Amygdala (tissue), 56 donors: ENCODE measurements around the gene PCIF1.
A peak's percentile ranks its signal among the peaks of the same experiment; 100 is the strongest.
"Not testable (repeated sequence)": the region's sequence is repeated elsewhere in the genome, so short reads cannot be mapped to it uniquely, and the experiment has no call there.

Source experiments
- DNase-seq, 56 donors: peaks; one replicate each; lab custom pipeline; 2025; lab: John Stamatoyannopoulos, UW

Gene PCIF1

DNA sequence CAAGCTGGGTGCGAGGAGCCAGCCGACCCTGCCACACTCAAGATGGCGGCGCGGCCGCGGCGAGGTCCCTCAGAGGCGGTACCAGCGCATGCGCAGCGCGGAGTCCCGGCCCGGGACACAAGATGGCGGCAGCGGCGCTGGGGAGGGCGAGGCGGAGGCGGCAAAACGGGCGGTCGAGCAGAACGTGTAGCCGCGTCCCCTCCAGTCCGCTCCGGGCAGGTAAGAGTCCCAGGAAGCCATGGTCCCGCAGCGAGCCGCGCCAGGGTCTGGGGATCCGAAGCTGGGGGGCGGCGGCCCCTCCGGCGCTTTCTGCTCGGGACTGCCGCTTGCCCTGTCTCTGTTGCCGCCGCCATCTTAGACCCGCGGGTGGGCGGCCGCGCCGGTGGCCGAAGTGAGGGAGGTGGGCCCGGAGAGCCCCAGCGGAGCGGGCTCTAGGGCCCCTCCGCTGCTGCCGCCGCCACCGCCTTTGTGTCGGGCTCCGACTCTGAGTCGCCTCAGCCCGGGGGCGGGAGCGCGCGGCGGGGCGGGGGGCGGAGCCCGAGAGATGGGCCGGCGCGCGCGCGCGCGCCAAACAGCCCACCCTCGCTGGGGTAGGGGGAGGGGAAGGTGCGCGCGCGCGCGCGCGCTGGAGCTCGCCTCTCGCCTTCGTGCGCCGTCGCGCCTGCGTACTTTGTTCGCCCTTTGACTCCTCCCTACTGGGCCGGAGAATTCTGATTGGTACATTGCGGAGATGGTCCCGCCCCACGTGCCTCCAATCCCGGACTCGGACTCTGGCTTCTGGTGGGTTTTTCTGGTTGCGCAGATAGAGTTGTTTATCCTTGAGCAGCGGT lies at the start of gene PCIF1:
Gene PCIF1, plus strand, starts transcription at position 98 of the 830 bp plus-strand sequence. CDS start 4,317 bp downstream, outside the sequence.
- peak; percentile 80 to 98 (median 95) for DNase-seq

GRCh38 chr20:45886590-45887345 lies 47.7 kb upstream of the PCIF1 start:
- DNase-seq: no peak

GRCh38 chr20:45887346-45887715 lies 47.2 kb upstream of the PCIF1 start, which contains the start of gene SPATA25:
Gene SPATA25 (minus strand): TSS chr20:45887622. CDS start chr20:45887590, 32 bp downstream.
- no peak for DNase-seq

DNA sequence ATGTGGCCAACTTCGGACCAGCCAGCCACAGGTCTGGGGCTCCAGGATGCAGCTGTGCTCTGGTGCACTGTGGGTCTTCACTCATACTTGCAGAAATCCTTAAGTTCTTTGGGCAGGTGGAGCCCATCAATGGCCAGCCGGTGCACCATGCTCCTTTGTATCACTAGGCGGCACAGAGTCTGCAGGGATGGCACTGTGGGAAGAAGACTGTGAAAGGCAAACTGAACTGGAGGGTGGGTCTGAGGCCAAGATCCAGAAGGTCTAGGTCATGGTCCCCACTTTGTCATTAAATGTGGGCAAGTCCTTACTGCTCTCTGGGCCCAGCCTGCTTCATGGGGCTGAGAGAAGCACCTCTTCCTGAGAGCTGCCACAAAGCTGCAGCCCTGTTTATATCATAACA lies 45.8 kb upstream of the PCIF1 start:
- no peak for DNase-seq

DNA sequence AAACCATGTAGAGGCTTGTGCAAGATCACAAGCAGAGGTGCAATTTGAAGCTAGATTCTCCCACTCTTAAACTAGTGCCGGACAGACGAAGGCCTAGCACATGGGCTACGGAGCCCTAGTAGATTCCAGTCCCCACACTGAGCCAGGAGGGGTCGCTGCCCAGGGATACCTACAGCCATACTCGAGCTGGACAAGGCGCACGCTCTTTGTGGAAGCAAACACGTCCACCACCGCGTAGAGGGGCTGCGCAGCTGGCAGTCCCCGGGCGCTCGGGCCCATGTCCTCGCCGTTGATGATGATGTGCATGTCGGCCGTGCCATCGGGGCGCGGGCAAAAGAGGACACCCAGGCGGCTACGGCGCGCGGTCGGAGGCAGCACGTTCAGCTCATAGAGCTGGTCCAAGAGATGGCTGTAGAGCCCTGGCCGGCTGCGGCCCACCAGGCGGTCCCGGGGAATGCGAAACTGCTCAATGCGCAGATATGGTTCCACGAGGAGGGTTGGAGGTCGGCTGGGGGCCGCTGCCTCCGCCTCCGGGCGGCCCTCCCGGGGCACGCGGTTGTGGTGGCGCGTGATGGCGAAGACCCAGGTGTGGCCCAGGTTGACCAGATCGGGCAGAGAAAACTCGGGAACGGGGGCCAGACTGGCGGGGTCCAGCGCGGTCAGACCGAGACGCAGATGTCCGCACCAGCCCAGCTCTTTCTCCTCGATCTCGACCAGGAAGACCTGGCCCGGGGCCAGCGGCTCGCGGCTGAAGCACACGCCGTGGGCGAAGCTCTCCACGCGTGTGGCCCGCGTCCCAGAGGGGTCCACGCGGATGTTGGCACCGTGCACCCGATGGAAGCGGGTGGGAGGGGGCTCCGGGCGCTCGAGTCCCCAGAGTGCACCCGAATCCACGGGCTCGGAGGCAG lies 44.2 kb upstream of the PCIF1 start:
- DNase-seq: peak in 52 of 56 donors; percentile 14 to 76 (median 46)

DNA sequence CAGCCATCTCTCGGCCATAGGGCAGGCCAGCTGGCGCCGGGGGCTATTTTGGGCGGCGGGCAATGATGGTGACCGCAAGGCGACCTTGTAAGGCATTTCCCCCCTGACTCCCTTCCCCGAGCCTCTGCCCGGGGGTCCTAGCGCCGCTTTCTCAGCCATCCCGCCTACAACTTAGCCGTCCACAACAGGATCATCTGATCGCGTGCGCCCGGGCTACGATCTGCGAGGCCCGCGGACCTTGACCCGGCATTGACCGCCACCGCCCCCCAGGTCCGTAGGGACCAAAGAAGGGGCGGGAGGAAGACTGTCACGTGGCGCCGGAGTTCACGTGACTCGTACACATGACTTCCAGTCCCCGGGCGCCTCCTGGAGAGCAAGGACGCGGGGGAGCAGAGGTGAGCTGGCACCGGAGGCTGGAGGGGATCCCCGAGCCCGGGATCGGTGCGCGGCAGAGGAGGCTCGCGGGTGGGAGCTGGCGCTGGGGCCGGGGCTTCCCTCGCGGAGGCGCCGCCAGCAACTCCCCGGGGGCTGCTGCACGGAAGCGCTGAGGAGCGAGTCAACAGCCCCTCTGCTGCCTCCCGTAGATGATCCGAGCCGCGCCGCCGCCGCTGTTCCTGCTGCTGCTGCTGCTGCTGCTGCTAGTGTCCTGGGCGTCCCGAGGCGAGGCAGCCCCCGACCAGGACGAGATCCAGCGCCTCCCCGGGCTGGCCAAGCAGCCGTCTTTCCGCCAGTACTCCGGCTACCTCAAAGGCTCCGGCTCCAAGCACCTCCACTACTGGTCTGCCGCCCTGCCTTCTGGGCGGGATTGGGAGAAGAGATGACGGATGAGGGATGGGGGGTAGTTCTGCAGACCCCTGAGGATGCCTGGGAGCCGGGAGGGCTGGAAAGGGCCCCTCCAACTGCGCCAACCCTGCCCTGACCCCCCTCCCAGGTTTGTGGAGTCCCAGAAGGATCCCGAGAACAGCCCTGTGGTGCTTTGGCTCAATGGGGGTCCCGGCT lies 43.2 kb upstream of the PCIF1 start, which contains the start of the genes CTSA and NEURL2:
Gene CTSA, plus strand, starts transcription at position 351 of the 999 bp plus-strand sequence. Its CDS starts 234 bp downstream, at position 585.
Gene NEURL2, minus strand, starts transcription at position 224 of the 999 bp plus-strand sequence. Its CDS starts 217 bp downstream, at position 7.
- DNase-seq: peak; percentile 41 to 94 (median 82)

DNA sequence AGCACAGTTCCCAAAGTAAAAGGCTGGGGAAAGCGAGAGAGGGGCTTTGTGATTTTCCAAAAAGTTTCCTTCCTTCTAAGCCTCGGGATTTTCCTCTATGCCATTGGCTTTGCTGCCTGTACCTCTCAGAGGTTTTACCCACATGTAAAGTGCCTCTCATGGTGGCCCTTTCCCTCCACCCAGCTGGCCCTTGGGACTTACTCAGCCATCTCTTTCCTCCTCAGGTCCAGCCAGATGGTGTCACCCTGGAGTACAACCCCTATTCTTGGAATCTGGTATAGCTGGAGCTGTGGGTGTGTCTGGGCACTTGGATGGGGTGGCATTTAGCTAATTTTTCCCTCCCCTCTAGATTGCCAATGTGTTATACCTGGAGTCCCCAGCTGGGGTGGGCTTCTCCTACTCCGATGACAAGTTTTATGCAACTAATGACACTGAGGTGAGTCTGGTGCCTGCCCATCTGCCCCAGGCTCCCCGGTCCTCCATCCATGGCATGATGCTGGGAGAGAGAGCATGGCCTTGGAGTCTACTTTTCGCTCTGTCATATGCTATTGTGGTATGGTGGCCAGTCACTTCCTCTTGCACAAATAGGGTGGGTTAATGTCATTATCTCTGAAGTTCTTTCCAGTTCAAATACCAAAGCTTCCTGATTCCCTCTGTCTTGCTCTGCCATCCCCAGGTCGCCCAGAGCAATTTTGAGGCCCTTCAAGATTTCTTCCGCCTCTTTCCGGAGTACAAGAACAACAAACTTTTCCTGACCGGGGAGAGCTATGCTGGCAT lies 42.2 kb upstream of the PCIF1 start:
- peak in 2 of 56 donors; percentile 14 to 19 for DNase-seq

GRCh38 chr20:45892828-45893500 lies 41.5 kb upstream of the PCIF1 start:
- no peak for DNase-seq

DNA sequence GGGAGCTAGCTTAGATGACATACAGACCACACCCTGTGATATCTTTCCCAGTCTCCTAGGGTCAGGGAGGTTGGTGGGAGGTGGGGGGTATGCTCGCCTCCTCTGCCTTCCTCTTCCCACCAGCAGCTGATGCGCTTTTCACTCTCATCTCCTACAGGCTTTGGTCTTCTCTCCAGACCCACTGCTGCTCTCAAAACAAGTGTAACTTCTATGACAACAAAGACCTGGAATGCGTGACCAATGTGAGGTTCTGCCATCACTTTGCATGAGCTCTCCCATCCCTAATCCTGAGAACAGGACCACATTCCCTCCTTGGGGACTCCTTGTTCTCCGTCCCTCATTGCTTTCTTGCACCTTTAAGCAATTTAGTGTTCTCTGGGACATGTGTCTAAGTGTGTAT lies 40.7 kb upstream of the PCIF1 start:
- no peak for DNase-seq

GRCh38 chr20:45894797-45895196 lies 39.7 kb upstream of the PCIF1 start:
- DNase-seq: no peak

DNA sequence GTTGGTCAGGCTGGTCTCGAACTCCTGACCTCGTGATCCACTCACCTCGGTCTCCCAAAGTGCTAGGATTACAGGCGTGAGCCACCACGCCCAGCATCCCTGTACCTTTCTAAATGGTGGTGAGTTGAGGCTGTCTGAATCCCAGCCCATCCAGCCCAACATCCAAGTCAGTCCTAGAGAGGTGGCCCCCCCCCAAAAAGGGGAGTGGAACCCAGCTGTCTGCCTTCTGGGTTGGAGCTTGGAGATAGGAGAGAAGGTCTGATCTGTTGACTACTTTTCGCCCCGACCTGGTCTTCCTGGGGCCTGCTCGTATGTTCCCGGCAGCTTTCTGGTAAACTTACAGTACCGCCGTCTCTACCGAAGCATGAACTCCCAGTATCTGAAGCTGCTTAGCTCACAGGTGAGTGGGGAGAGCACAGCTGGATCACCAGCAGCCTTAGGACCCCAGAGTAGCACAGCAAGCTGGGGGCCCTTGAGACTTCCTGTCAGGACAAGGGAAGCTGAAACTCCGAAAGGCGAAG lies 37.8 kb upstream of the PCIF1 start:
- no peak for DNase-seq

GRCh38 chr20:45897289-45897688 lies 37.2 kb upstream of the PCIF1 start:
- DNase-seq: no peak

DNA sequence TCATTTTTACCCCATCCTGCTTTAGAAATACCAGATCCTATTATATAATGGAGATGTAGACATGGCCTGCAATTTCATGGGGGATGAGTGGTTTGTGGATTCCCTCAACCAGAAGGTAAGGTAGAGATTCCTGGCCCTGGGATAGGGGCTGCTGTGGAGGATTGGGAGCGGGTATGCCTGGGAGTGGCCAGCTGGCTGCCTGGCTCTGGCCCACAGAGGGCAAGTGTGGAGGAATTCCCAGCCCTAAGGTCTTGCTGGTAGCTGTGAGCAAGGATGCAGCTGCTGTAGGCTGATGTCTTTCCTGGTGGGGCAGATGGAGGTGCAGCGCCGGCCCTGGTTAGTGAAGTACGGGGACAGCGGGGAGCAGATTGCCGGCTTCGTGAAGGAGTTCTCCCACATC lies 36.8 kb upstream of the PCIF1 start:
- DNase-seq: no peak

DNA sequence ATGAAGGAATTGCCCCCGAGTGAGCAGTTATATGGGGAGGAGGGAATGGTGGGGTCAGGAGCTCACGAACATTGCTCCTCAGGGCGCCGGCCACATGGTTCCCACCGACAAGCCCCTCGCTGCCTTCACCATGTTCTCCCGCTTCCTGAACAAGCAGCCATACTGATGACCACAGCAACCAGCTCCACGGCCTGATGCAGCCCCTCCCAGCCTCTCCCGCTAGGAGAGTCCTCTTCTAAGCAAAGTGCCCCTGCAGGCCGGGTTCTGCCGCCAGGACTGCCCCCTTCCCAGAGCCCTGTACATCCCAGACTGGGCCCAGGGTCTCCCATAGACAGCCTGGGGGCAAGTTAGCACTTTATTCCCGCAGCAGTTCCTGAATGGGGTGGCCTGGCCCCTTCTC lies 36.2 kb upstream of the PCIF1 start:
- DNase-seq: no peak

DNA sequence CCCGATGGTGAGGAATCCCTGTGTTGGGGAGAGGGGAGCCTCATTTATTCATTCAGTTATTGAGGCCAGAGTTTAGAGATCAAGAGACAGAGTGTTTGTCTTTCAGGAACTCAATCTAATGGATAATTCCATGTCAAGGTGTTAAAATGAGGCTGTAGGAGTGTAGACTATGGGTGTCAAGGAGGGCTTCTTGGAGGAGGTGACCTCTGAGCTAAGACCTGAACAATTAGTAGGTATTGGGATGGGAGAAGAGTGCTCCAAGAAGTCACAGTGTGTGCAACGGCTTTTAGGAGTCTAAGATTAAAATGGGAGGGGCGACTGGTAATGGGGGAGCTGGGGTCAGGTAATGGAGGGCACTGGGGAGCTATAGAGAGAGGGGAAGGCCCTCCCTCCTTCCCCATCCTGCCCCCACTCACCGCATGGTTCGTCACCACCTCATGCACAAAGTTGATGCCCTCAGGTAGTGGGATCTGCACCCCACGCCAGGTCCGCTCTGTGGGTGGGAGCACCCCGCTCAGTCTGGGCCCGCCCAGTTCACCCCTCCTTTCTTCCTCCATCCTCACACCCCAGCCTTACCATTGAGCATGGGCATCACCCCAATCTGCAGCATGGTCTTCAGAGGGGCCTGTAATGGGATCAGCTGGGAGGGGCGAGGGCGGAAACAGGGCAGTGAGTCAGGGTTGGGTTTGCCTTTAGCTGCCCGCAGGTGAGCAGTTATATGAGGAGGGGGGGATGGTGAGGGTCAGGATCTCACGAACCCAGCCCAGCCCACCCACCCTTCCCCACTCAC lies 35.2 kb upstream of the PCIF1 start:
- DNase-seq: no peak

GRCh38 chr20:45901332-45901731 lies 33.2 kb upstream of the PCIF1 start:
- DNase-seq: not testable (repeated sequence)
